K562 (cell line): ENCODE data around the gene GP1BB. TPM values are rescaled to one million over a fixed set of nuclear protein-coding genes. Genes with fewer than 3 reads are reported as not detected.

Experiments used
- HMGXB4 ChIP-seq: sonication (generic); formaldehyde crosslinking; IDR thresholded peaks from 2 replicates; pipeline ENCODE4 v1.8.1; 2023; ENCODE audit warnings: mild to moderate bottlenecking, missing genetic modification reagents
- HNRNPLL ChIP-seq: fragments of 200-400 bp; formaldehyde crosslinking; IDR thresholded peaks from 2 replicates; pipeline ENCODE4 v1.6.1; 2017; ENCODE audit warnings: low read length, low read depth, mild to moderate bottlenecking; ENCODE audit not compliant: poor library complexity, severe bottlenecking
- MYC ChIP-seq, 2 experiments: fragments of 250-450 bp in 1 of 2; sonication (Bioruptor Pico) in 1 of 2; IDR thresholded peaks; 2 replicates each; pipeline versions ENCODE4 v1.5.1 to v1.6.1; 2012 to 2021; ENCODE audit warnings: low read depth in 2 of 2, borderline replicate concordance in 1 of 2, improper control_type of control experiment in 1 of 2, low read length in 1 of 2, mild to moderate bottlenecking in 1 of 2, moderate library complexity in 1 of 2
- THAP12 ChIP-seq: fragments of 250-450 bp; sonication (Bioruptor Pico); IDR thresholded peaks from 2 replicates; pipeline ENCODE4 v1.9.0; 2021; ENCODE audit warnings: mild to moderate bottlenecking, inconsistent platforms
- polyA plus RNA-seq, 8 experiments: library from polyadenylated mRNA; depleted of rRNA in 4 of 8; stranded (reverse) in 5 of 8; unstranded in 3 of 8; fragments of >200 nt; fragmentation: Nextera tagmentation in 2 of 8; fragmentation: Illumina TruSeq in 1 of 8; extraction: Ambion mirVana in 2 of 8; extraction: Trizol in 1 of 8; gene quantifications; 2 replicates each; pipeline versions ENCODE4 v1.2.1 to v1.2.3, GENCODE V29; 2011 to 2014; ENCODE audit warnings: inconsistent platforms in 1 of 8, missing spikeins in 1 of 8
- total RNA-seq, 7 experiments: library from RNA; depleted of rRNA in 6 of 7; stranded (reverse); fragments of >200 nt in 6 of 7; fragmentation: Illumina TruSeq in 2 of 7; extraction: Trizol in 2 of 7; gene quantifications; 2 replicates each; pipeline versions ENCODE4 v1.2.1 to v1.2.3, GENCODE V29; 2011 to 2021; ENCODE audit warnings: low replicate concordance in 1 of 7

The GP1BB gene
- total and polyA plus RNA-seq, 9 of the 15 experiments (the other 6 are each of a cell fraction or from before 2014, with no cell fraction given): 0.69 to 162 (median 2.8) TPM

GRCh38 chr22:19714312-19715187, 8.8 kb upstream of the GP1BB start, which contains the start of gene SEPTIN5 (continued):
- TF ChIP-seq HMGXB4 (CRISPR knock-in tag) (peak; percentile 46), MYC (IDR thresholded peaks at IDR 0.05; ENCODE audit: low read depth, low read length) (no peak; the same call in 1 of the 2 replicates), MYC (CRISPR knock-in tag; IDR thresholded peaks at IDR 0.05; ENCODE audit: borderline replicate concordance, low read depth) (peak; percentile 86; the same call in 1 of the 2 replicates), HNRNPLL (peak; percentile 41), THAP12 (CRISPR knock-in tag) (peak; percentile 84; the same call in 1 of the 2 replicates)
